GM20431 (cell line): Measurements from ENCODE around the gene FA2H.
"Not testable (repeated sequence)": the region's sequence is repeated elsewhere in the genome, so short reads cannot be mapped to it uniquely, and the experiment has no call there.

ENCODE experiments used
- in situ Hi-C: fragments of 300-500 bp; cut with MseI, MboI; formaldehyde crosslinking; loops from one replicate; pipeline ENCODE4 v1.15.0; 2020; ENCODE audit warnings: low sequenced_read_pairs; ENCODE audit not compliant: unreplicated experiment

FA2H gene

GRCh38 chr16:74725651-74726455, 48.8 kb downstream of the FA2H start:
- in situ Hi-C loops, result no loop called here

DNA sequence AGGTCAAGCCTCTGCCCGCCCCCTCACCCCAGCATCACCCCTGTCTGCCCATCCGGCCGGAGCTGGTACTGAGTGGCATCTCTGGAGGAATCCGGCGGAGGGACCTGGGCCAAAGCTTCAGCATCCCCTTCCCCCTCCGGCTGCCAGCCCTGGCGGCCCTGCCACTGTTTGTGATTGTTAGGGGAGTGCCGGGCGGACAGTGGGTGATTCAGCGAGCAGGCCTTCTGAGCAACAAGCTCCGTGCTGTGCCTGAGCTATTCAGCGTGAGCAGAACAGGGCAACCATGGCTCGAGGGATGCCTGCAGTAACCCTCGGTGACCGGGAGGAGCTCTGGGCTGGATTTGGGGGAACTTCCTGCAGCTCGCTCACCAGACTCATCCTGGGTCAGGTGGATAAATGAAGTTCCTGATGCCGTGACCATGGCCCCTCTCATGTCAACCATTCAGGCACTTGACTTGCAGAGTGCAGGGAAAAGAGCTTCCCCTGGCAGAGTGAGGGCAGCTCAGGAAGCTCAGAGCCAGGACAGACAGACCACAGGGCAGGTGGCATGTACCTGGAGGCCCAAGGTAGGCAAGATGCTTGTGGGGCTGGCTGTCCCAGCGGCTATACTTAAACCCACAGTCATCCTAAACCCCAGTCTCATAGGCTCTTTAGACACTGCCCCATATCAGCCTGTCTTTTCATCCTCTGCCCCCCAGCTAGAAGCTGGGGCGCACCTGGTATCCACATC, 49.6 kb downstream of the FA2H start:
- in situ Hi-C loops, result no loop called here

GRCh38 chr16:74723256-74723655, 51.4 kb downstream of the FA2H start:
- in situ Hi-C loops, result no loop called here

DNA sequence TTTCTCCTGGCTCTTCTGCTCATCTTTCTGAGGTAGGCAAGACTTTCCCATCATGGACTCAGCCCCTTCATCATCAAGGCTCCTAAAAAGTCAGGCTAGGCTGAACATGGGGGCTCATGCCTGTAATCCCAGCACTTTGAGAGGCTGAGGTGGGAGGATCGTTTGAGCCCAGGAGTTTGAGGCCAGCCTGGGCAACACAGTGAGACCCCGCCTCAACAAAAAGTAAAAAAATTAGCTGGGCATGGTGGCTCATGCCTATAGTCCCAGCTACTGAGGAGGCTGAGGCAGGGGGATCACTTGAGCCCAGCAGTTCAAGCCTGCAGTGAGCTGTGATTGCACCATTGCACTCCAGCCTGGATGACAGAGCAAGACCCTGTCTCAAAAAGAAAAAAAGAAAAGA, 52.5 kb downstream of the FA2H start:
- in situ Hi-C loops, result not testable (repeated sequence)

DNA sequence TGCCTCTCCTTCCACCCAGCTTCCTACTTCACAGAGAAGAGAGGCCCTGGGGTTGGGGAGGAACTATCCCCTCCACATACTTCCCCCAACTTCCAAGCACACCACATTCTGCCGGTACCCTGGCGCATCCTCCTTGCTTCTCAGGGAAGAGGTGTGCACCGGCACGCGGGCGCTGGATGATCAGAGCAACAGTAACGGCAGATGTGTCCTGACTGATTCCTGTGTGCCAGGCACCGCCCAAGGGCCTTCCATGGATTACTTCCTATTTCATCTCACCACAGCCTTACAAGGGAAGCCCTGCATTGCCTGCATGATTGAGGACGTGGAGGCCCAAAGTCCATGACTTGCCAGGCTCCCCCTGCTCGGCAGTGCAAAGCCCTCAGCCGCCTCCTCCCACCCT, 52.9 kb downstream of the FA2H start:
- in situ Hi-C loops, result no loop called here

DNA sequence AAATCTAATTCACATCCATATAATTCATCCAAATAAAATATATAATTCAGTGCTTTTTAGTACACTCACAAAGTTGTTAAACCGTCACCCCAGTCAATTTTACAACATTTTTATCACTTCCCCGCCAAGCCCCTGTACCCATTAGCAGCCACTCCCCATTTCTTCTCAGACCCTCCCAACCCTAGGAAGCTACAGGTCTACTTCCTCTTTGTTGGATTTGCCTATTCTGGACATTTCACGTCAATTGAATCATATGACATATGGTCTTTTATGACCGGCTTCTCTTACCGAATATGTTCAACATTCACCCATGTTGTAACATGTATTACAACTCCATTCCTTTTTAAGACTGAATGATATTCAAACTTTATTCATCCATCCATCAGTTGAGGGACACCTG, 54.0 kb downstream of the FA2H start:
- in situ Hi-C loops, result no loop called here

- in situ Hi-C loops, result loop anchor here (10.0 kb wide), 1 partner anchor 146 kb away; no protein-coding TSS in a partner anchor
These were observed 55.6 kb downstream of the FA2H start for GRCh38 chr16:74718741-74719610.

- in situ Hi-C loops, result loop anchor here (10.0 kb wide), 1 partner anchor 147 kb away; no protein-coding TSS in a partner anchor
These were observed 56.5 kb downstream of the FA2H start for GRCh38 chr16:74718140-74718539.

- in situ Hi-C loops, result loop anchor here (10.0 kb wide), 1 partner anchor 147 kb away; no protein-coding TSS in a partner anchor
These were observed 57.3 kb downstream of the FA2H start for GRCh38 chr16:74717367-74717766.

GRCh38 chr16:74716355-74716754, 58.3 kb downstream of the FA2H start:
- in situ Hi-C loops, result loop anchor here (10.0 kb wide), 1 partner anchor 148 kb away; no protein-coding TSS in a partner anchor

GRCh38 chr16:74713876-74714275, 60.7 kb downstream of the FA2H start:
- in situ Hi-C loops, result loop anchor here (10.0 kb wide), 1 partner anchor 151 kb away; no protein-coding TSS in a partner anchor

- in situ Hi-C loops, result loop anchor here (10.0 kb wide), 1 partner anchor 151 kb away; no protein-coding TSS in a partner anchor
These were observed 61.3 kb downstream of the FA2H start for GRCh38 chr16:74713325-74713724.

- in situ Hi-C loops, result loop anchor here (10.0 kb wide), 1 partner anchor 153 kb away; no protein-coding TSS in a partner anchor
These were observed 62.7 kb downstream of the FA2H start for GRCh38 chr16:74711938-74712337.

DNA sequence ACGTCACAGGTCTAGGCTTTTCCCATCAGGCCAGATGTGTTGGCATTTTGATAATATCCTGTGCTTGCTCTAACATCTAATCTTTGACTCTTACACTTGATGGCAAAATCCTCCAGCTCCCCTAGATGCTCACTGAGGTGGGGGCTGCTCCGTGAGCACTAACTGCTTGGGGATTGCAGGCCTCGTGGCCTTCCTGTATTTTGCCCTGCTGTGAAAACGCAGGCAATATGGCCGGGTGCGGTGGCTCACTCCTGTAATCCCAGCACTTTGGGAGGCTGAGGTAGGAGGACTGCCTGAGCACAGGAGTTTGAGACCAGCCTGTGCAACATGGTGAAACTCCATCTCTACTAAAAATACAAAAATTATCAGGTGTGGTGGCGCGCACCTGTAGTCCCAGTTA, 64.2 kb downstream of the FA2H start:
- in situ Hi-C loops, result loop anchor here (10.0 kb wide), 1 partner anchor 154 kb away; no protein-coding TSS in a partner anchor

GRCh38 chr16:74709441-74709877, 65.2 kb downstream of the FA2H start:
- in situ Hi-C loops, result no loop called here

- in situ Hi-C loops, result no loop called here
These were observed 74.0 kb downstream of the FA2H start, which contains the start of gene MLKL for GRCh38 chr16:74700438-74701225. Gene MLKL, minus strand, starts transcription at chr16:74700862. Its CDS starts 5,105 bp downstream, at chr16:74695757.

DNA sequence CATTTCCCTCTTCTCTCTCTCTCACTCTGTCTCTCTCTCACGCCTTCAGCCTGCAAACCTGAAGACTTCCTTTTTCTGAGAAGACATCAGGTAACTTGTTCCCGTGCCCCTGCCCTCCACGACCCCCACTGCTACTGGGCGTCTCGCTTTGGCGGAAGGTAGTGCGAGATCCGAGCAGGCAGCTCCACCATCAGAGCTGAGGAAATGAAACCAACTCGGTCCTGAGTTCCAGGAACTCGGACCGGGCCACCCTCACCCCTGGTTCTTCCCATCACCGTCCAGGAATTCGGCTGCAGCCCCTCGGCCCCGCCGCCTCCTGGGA, 74.5 kb downstream of the FA2H start:
- in situ Hi-C loops, result no loop called here

DNA sequence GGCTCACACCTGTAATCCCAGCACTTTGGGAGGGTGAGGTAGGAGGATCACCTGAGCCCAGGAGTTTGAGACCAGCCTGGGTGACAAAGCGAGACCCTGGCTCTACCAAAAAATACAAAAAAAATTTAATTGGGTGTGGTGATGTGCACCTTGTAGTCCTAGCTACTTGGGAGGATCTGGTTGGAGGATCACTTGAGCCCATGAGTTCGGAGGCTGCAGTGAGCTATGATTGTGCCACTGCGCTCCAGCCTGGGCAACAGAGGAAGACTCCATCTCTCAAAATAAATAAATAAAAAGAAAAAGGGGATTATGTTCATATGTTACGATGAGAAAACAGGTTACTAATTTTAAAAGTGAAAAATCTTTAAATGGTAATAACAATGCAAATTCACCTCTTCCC, 75.0 kb downstream of the FA2H start:
- in situ Hi-C loops, result no loop called here

DNA sequence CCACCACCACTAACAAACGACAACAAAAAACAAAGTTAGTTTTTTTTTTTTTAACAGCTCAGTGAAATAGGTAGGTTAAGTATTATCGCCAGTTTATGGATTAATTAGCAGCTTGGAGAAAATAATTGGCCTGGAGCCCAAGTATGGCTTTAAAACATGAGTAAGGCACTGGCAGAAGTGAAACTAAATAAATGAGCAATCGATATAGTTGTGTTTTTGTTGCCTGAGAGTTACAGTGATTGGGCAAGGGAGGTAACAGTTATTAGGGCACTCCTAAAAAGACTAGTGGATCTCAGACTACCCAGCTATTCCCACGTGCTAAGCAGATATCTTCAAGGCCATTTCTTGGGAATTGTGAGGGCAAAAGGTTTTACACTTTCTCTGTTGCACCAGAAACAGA, 76.4 kb downstream of the FA2H start:
- in situ Hi-C loops, result no loop called here
